ENCODE data around the gene ELMOD1. TPM values are rescaled to one million over a fixed set of nuclear protein-coding genes. Genes with fewer than 3 reads are reported as not detected.

Gene ELMOD1
- polyA plus RNA-seq, 1 donor, result 0.12 TPM

- no peak for DNase-seq
Observed at GRCh38 chr11:107646783-107647182, 55.8 kb downstream of the ELMOD1 start.

GRCh38 chr11:107648242-107648641 is 57.3 kb downstream of the ELMOD1 start:
- DNase-seq, result no peak

- no peak for DNase-seq
Observed at GRCh38 chr11:107651672-107652071, 60.7 kb downstream of the ELMOD1 start.

- DNase-seq, result no peak
Observed at GRCh38 chr11:107653076-107653475, 62.1 kb downstream of the ELMOD1 start.

GRCh38 chr11:107655602-107656001 is 64.7 kb downstream of the ELMOD1 start:
- DNase-seq, result no peak

- no peak for DNase-seq
Observed at GRCh38 chr11:107659310-107659709, 68.4 kb downstream of the ELMOD1 start.

- no peak for DNase-seq
Observed at GRCh38 chr11:107660066-107660465, 69.1 kb downstream of the ELMOD1 start.

- no peak for DNase-seq
Observed at GRCh38 chr11:107661656-107662055, 70.7 kb downstream of the ELMOD1 start.

GRCh38 chr11:107665018-107665417 is 74.1 kb downstream of the ELMOD1 start:
- DNase-seq, result no peak

- DNase-seq, result no peak
Observed at GRCh38 chr11:107666911-107667613, 76.1 kb downstream of the ELMOD1 start.

- DNase-seq, result no peak
Observed at GRCh38 chr11:107669191-107669740, 78.3 kb downstream of the ELMOD1 start.

GRCh38 chr11:107669893-107670601 is 79.1 kb downstream of the ELMOD1 start:
- DNase-seq, result no peak

GRCh38 chr11:107675902-107676301 is 85.0 kb downstream of the ELMOD1 start:
- DNase-seq, result no peak

- no peak for DNase-seq
Observed at GRCh38 chr11:107676336-107677057, 85.5 kb downstream of the ELMOD1 start.

- DNase-seq, result no peak
Observed at GRCh38 chr11:107677924-107678631, 87.1 kb downstream of the ELMOD1 start.

- DNase-seq, result no peak
Observed at GRCh38 chr11:107678632-107678971, 87.7 kb downstream of the ELMOD1 start.

- no peak for DNase-seq
Observed at GRCh38 chr11:107679255-107680024, 88.5 kb downstream of the ELMOD1 start.

GRCh38 chr11:107682171-107682570 is 91.2 kb downstream of the ELMOD1 start:
- DNase-seq, result no peak

- no peak for DNase-seq
Observed at GRCh38 chr11:107682572-107682971, 91.6 kb downstream of the ELMOD1 start.

- DNase-seq, result no peak
Observed at GRCh38 chr11:107683061-107683460, 92.1 kb downstream of the ELMOD1 start.

- DNase-seq, result no peak
Observed at GRCh38 chr11:107683807-107684206, 92.9 kb downstream of the ELMOD1 start.

Data from left kidney (tissue), 2 donors.